Measurements from ENCODE around the gene MRPL42.

The MRPL42 gene

GRCh38 chr12:93518725-93519124 is 51.4 kb downstream of the MRPL42 start:
- no peak for TF ChIP-seq CTCF (IDR thresholded peaks at IDR 0.05; ENCODE audit: control extremely low read depth, extremely low read depth, low read depth, missing control alignments)
- ChIA-PET POLR2A (no interaction called here), CTCF (interaction anchor here (1.1 to 8.7 kb wide), 4 partner anchors 10 to 582 kb away, joined by 3 to 52 read pairs (median 4); no protein-coding TSS in a partner anchor)
- DNase-seq (ENCODE audit: extremely low spot score): no peak

GRCh38 chr12:93519859-93520258 is 52.5 kb downstream of the MRPL42 start:
- ChIA-PET CTCF (no interaction called here), POLR2A (no interaction called here)
- no peak for DNase-seq (ENCODE audit: extremely low spot score)
- TF ChIP-seq CTCF (IDR thresholded peaks at IDR 0.05; ENCODE audit: control extremely low read depth, extremely low read depth, low read depth, missing control alignments): no peak

GRCh38 chr12:93520454-93520853 is 53.1 kb downstream of the MRPL42 start:
- ChIA-PET CTCF (no interaction called here), POLR2A (no interaction called here)
- no peak for DNase-seq (ENCODE audit: extremely low spot score)
- TF ChIP-seq CTCF (IDR thresholded peaks at IDR 0.05; ENCODE audit: control extremely low read depth, extremely low read depth, low read depth, missing control alignments): no peak

DNA sequence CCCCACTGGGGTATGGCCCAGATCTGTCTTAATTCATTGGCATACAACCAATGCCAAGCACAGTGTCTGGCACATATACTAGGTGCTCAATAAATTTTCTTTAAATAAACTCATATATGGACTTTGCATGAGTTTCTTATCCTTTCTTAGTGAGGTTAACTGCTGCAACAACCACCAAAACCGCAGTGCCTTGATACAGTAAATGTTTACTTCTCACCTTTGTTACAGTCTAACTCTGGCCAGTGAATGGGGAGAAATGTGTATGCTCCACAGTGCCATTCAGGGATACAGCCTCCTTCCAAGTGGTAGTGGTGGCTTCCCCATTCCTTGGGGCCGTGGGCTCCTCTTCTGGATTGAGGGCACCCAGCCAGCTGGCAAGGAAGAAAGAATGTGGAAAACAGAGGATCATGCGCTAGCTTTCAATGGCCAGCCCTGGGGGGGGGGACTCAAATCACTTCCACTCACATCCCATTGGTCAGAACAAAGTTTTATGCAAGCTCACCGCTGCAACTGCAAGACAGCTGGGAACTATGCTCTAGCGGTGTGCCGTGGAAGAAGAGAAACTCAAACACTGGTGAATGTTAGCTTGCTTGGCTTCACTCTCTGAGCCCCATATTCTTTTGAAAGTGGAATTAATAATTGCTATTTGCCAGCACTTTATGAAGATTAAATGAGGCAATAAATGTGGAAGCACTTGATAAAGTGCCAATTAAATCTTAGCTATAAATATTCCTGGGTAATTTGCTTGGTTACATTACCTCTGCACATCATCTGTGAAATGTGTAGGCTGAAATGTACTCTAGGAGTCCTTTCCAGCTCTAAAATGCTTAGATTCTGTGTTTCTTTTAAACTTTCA is 54.1 kb downstream of the MRPL42 start:
- POLR2A ChIA-PET: no interaction called here
- no peak for DNase-seq (ENCODE audit: extremely low spot score)
- no peak for TF ChIP-seq CTCF (IDR thresholded peaks at IDR 0.05; ENCODE audit: control extremely low read depth, extremely low read depth, low read depth, missing control alignments)
- CTCF ChIA-PET: interaction anchor here (0.9 to 8.3 kb wide), 4 partner anchors 13 to 581 kb away, joined by 3 to 45 read pairs (median 3); no protein-coding TSS in a partner anchor

- no peak for TF ChIP-seq CTCF (IDR thresholded peaks at IDR 0.05; ENCODE audit: control extremely low read depth, extremely low read depth, low read depth, missing control alignments)
- POLR2A ChIA-PET: no interaction called here
Measured at GRCh38 chr12:93524386-93525133, 57.2 kb downstream of the MRPL42 start.

DNA sequence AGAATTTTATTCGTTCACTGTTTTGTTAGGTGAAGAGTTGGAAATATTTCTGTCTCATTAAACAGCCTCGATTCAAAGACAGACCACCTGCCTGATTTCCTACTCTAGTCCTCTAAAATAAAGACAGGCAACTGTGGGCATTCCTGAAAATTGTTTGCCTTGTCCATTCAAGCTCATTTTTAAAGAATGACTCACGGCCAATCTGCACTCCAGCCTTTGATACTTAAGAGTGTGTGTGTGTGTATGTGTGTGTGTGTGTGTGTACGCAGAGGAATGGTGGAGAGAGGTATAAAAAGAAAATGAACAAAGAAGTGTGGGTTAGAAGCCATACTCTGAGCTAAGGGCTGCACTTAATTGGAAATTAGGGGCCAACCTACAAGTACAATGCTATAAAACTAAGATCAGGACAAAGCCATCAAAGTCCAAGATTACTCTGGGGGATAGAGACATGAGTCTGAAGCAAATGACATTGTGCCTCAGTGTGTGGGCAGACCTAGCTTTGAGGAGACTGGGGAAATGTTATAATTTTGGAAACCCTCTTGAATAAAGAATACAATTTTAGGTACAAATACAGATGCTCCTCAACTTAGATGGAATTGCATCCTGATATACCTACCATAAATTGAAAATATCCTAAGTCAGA is 59.6 kb downstream of the MRPL42 start:
- no peak for DNase-seq (ENCODE audit: extremely low spot score)
- ChIA-PET CTCF (interaction anchor here (1.5 to 8.3 kb wide), 3 partner anchors 15 to 575 kb away, joined by 3 to 45 read pairs (median 3); no protein-coding TSS in a partner anchor), POLR2A (no interaction called here)
- no peak for TF ChIP-seq CTCF (IDR thresholded peaks at IDR 0.05; ENCODE audit: control extremely low read depth, extremely low read depth, low read depth, missing control alignments)

More at GRCh38 chr12:93524386-93525133, 57.2 kb downstream of the MRPL42 start:
- no peak for DNase-seq (ENCODE audit: extremely low spot score)
- CTCF ChIA-PET: interaction anchor here (0.6 to 8.3 kb wide), 6 partner anchors 8 to 578 kb away, joined by 3 to 45 read pairs (median 4); no protein-coding TSS in a partner anchor

Measured in GM10248 (cell line).